Cardiac muscle cell (in vitro differentiated cells and primary cell): ENCODE results near the gene DPP10. TPM values are rescaled to one million over a fixed set of nuclear protein-coding genes. Genes with fewer than 3 reads are reported as not detected.

Experiments used
- DNase-seq, 2 donors: peaks; one replicate each; pipeline versions ENCODE4 v3.0.0 to v3.0.0-alpha.2; 2010 to 2017; ENCODE audit warnings: low read depth in 1 of 2, low spot score in 1 of 2
- H3K27ac ChIP-seq: fragments of 200-600 bp; sonication (generic); 2 replicates; pipeline ENCODE4 v1.5.1; 2016
- H3K27me3 ChIP-seq: fragments of 200-600 bp; sonication (generic); 2 replicates; pipeline ENCODE4 v1.6.0; 2016; ENCODE audit warnings: control low read depth
- H3K36me3 ChIP-seq: fragments of 200-600 bp; sonication (generic); 2 replicates; pipeline ENCODE4 v1.5.1; 2016; ENCODE audit warnings: control low read depth
- H3K4me1 ChIP-seq: fragments of 200-600 bp; sonication (generic); 2 replicates; pipeline ENCODE4 v1.8.1; 2017; ENCODE audit warnings: low read depth, mild to moderate bottlenecking, mixed run types
- H3K4me3 ChIP-seq: fragments of 200-600 bp; sonication (generic); 2 replicates; pipeline ENCODE4 v1.5.1; 2016; ENCODE audit warnings: mild to moderate bottlenecking
- H3K9me3 ChIP-seq: fragments of 200-600 bp; sonication (generic); 2 replicates; pipeline ENCODE4 v1.5.1; 2017; ENCODE audit warnings: low read depth, mild to moderate bottlenecking, control low read depth
- CTCF ChIP-seq: IDR thresholded peaks from 2 replicates; pipeline ENCODE4 v1.5.1; 2012; ENCODE audit warnings: low read depth, mild to moderate bottlenecking, low read length
- polyA plus RNA-seq: library from polyadenylated mRNA; unstranded; fragments of >200 nt; fragmentation: Nextera tagmentation; extraction: Ambion mirVana; gene quantifications from 2 replicates; pipeline ENCODE4 v1.2.1, GENCODE V29; 2016
- total RNA-seq: library from RNA; depleted of rRNA; stranded (reverse); fragments of >200 nt; gene quantifications from 2 replicates; pipeline ENCODE4 v1.2.3, GENCODE V29; 2016

The DPP10 gene
- total and polyA plus RNA-seq, 2 experiments from 2014 or later, result 1.1 to 1.4 TPM

DNA sequence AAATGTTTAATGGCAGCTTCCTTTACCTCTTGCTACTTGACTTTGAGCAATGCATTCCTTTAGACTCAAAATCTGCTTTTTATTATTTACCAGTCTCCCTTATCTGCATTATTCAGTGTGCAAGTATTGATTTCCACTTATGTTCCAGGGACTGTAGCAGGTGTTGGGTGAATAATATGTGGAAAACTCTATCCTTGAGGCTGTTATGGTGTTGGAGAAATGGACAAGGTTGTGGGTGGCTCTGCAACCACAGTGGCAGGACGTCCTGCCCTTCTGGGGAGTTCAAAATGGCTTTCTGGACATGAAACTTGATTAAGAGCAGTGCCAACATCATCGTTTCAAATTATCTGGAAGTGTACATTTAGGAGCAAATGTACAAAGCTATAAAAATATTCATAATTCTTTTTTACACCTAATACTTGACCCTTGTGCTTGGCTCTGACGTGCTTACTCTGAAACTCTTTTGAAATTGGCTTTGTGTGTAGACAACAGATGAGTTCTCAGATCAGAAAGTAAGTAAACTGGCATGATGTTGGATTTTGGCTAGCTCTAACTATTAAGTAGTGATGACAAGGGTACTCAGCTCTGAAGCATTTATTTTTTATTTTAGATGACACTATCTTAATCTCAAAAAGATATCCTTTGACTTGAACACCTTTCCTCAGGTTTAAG is 766.2 kb downstream of the DPP10 start:
- no peak for DNase-seq
- Histone ChIP-seq H3K4me3 (no peak overlapping the region), H3K36me3 (no peaks in the 10 kb centered on the region), H3K27me3 (no peaks in the 10 kb centered on the region), H3K4me1 (no peaks in the 10 kb centered on the region), H3K9me3 (no peaks in the 10 kb centered on the region), H3K27ac (no peak overlapping the region)
- TF ChIP-seq CTCF, result no peak

GRCh38 chr2:115214050-115214449 is 771.6 kb downstream of the DPP10 start:
- Histone ChIP-seq H3K27me3 (no peaks in the 10 kb centered on the region), H3K4me1 (no peaks in the 10 kb centered on the region), H3K9me3 (no peaks in the 10 kb centered on the region), H3K36me3 (no peaks in the 10 kb centered on the region), H3K27ac (no peak overlapping the region), H3K4me3 (no peak overlapping the region)
- no peak for DNase-seq
- TF ChIP-seq CTCF, result no peak

- no peaks in the 10 kb centered on the region for H3K4me1 ChIP-seq
- no peak for TF ChIP-seq CTCF
- no peaks in the 10 kb centered on the region for H3K9me3 ChIP-seq
- no peak overlapping the region for H3K27ac ChIP-seq
- no peaks in the 10 kb centered on the region for H3K27me3 ChIP-seq
- no peak for DNase-seq
- no peak overlapping the region for H3K4me3 ChIP-seq
- H3K36me3 ChIP-seq, result no peaks in the 10 kb centered on the region
Measured at GRCh38 chr2:115219296-115219695, 776.9 kb downstream of the DPP10 start.

DNA sequence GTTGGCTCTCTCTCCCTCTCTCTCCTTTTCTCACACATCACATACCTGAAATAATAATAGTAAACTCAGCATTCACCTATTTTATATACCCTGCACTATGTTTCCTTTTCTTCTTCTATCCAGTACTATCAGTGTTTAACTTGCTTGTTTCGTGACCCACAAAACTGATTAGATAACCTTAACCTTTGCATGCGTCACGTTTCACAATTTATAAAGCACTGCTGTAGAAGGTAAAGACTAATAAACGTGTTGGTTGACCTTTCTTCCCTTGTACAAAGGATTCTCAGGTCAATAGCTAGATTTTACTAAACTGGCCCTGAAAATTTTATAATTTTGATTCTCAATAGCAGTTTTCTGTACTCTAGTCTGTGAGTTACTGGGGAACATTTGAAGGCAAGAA is 791.7 kb downstream of the DPP10 start:
- no peaks in the 10 kb centered on the region for H3K4me1 ChIP-seq
- no peaks in the 10 kb centered on the region for H3K9me3 ChIP-seq
- H3K27me3 ChIP-seq, result no peaks in the 10 kb centered on the region
- H3K4me3 ChIP-seq, result no peak overlapping the region
- DNase-seq, result no peak
- no peak overlapping the region for H3K27ac ChIP-seq
- TF ChIP-seq CTCF, result no peak
- no peaks in the 10 kb centered on the region for H3K36me3 ChIP-seq

GRCh38 chr2:115234737-115235136 is 792.3 kb downstream of the DPP10 start:
- no peak for TF ChIP-seq CTCF
- no peaks in the 10 kb centered on the region for H3K27me3 ChIP-seq
- H3K27ac ChIP-seq, result no peak overlapping the region
- H3K4me1 ChIP-seq, result no peaks in the 10 kb centered on the region
- no peak overlapping the region for H3K4me3 ChIP-seq
- H3K9me3 ChIP-seq, result no peaks in the 10 kb centered on the region
- DNase-seq, result no peak
- no peaks in the 10 kb centered on the region for H3K36me3 ChIP-seq
